ENCODE data around the gene PDE6A. TPM values are rescaled to one million over a fixed set of nuclear protein-coding genes. Genes with fewer than 3 reads are reported as not detected.

The PDE6A gene
- total and polyA plus RNA-seq, 9 of the 15 experiments (the other 6 are each of a cell fraction or from before 2014, with no cell fraction given), result 0.01 to 0.04 (median 0.01) TPM; not detected in 6

DNA sequence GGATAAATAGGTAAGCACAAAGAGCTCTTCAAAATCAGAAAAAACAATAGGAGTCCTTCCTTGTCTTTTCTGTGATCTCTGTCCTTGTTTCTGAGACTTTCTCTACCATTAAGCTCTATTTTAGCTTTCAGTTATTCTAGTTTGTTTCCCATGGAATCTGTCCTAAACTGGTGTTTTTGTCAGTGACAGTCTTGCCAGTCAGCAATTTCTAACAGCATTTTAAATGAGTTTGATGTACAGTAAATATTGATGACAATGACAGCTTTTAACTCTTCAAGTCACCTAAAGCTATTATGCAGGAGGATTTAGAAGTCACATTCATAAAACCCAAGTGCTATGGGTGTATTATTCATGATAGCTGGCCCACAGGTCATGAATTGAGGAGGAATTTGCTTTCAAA, 37.9 kb upstream of the PDE6A start (continued):
- TF ChIP-seq, protein P1, sequence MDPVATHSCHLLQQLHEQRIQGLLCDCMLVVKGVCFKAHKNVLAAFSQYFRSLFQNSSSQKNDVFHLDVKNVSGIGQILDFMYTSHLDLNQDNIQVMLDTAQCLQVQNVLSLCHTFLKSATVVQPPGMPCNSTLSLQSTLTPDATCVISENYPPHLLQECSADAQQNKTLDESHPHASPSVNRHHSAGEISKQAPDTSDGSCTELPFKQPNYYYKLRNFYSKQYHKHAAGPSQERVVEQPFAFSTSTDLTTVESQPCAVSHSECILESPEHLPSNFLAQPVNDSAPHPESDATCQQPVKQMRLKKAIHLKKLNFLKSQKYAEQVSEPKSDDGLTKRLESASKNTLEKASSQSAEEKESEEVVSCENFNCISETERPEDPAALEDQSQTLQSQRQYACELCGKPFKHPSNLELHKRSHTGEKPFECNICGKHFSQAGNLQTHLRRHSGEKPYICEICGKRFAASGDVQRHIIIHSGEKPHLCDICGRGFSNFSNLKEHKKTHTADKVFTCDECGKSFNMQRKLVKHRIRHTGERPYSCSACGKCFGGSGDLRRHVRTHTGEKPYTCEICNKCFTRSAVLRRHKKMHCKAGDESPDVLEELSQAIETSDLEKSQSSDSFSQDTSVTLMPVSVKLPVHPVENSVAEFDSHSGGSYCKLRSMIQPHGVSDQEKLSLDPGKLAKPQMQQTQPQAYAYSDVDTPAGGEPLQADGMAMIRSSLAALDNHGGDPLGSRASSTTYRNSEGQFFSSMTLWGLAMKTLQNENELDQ (CRISPR knock-in tag; IDR thresholded peaks at IDR 0.05; ENCODE audit: borderline replicate concordance), result no peak
- no peak for TF ChIP-seq FOXM1 (IDR thresholded peaks at IDR 0.05; ENCODE audit: low read depth)
- no peak for TF ChIP-seq FOXM1 (CRISPR knock-in tag; IDR thresholded peaks at IDR 0.05; ENCODE audit: low read depth)
- TF ChIP-seq CHD1 (IDR thresholded peaks at IDR 0.05; ENCODE audit: low read length), result no peak
- peak; percentile 71 for TF ChIP-seq C11orf30 (IDR thresholded peaks at IDR 0.05; ENCODE audit: low read depth)
- no peak for TF ChIP-seq HMG20B (CRISPR knock-in tag; IDR thresholded peaks at IDR 0.05)
- TF ChIP-seq MECOM (CRISPR knock-in tag; IDR thresholded peaks at IDR 0.05), result no peak
- no peak for TF ChIP-seq NRF1 (conservative IDR thresholded peaks at IDR 0.05 in 1 of 2, IDR thresholded peaks at IDR 0.05 in 1 of 2)
- TF ChIP-seq, protein P2, sequence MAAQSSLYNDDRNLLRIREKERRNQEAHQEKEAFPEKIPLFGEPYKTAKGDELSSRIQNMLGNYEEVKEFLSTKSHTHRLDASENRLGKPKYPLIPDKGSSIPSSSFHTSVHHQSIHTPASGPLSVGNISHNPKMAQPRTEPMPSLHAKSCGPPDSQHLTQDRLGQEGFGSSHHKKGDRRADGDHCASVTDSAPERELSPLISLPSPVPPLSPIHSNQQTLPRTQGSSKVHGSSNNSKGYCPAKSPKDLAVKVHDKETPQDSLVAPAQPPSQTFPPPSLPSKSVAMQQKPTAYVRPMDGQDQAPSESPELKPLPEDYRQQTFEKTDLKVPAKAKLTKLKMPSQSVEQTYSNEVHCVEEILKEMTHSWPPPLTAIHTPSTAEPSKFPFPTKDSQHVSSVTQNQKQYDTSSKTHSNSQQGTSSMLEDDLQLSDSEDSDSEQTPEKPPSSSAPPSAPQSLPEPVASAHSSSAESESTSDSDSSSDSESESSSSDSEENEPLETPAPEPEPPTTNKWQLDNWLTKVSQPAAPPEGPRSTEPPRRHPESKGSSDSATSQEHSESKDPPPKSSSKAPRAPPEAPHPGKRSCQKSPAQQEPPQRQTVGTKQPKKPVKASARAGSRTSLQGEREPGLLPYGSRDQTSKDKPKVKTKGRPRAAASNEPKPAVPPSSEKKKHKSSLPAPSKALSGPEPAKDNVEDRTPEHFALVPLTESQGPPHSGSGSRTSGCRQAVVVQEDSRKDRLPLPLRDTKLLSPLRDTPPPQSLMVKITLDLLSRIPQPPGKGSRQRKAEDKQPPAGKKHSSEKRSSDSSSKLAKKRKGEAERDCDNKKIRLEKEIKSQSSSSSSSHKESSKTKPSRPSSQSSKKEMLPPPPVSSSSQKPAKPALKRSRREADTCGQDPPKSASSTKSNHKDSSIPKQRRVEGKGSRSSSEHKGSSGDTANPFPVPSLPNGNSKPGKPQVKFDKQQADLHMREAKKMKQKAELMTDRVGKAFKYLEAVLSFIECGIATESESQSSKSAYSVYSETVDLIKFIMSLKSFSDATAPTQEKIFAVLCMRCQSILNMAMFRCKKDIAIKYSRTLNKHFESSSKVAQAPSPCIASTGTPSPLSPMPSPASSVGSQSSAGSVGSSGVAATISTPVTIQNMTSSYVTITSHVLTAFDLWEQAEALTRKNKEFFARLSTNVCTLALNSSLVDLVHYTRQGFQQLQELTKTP (IDR thresholded peaks at IDR 0.05; ENCODE audit: low read depth in 1 of 2, partially characterized antibody in 2 of 2), result no peak
- TF ChIP-seq ZNF316 (IDR thresholded peaks at IDR 0.05), result peak; percentile 82
- peak; percentile 40; the same call in 1 of the 2 replicates for TF ChIP-seq MAFF (IDR thresholded peaks at IDR 0.05; ENCODE audit: low read length)
- no peak for TF ChIP-seq CEBPB (tag; IDR thresholded peaks at IDR 0.05)
- TF ChIP-seq MAFG (tag; conservative IDR thresholded peaks at IDR 0.05), result peak; percentile 56; the same call in 1 of the 2 replicates
